Spinal cord (tissue), 10 donors: ENCODE data around the gene DDX4. TPM values are rescaled to one million over a fixed set of nuclear protein-coding genes. Genes with fewer than 3 reads are reported as not detected.

Experiments
- DNase-seq, 6 donors: peaks; one replicate each; pipeline versions ENCODE4 v3.0.0 to v3.0.0-alpha.2; 2013 to 2015; ENCODE audit warnings: low spot score in 6 of 6, low read depth in 4 of 6
- H3K27ac ChIP-seq: one replicate; pipeline ENCODE4 v1.5.1; 2013; ENCODE audit warnings: low read depth, low read length, control low read depth
- H3K27me3 ChIP-seq: one replicate; pipeline ENCODE4 v1.6.1; 2013; ENCODE audit warnings: low read length; ENCODE audit not compliant: control insufficient read depth, insufficient read depth
- H3K36me3 ChIP-seq: one replicate; pipeline ENCODE4 v1.6.1; 2013; ENCODE audit warnings: low read length; ENCODE audit not compliant: control insufficient read depth, insufficient read depth
- H3K4me1 ChIP-seq: one replicate; pipeline ENCODE4 v1.6.1; 2013; ENCODE audit warnings: low read length; ENCODE audit not compliant: control insufficient read depth, insufficient read depth
- H3K4me3 ChIP-seq: one replicate; pipeline ENCODE4 v1.5.1; 2013; ENCODE audit warnings: low read depth, low read length, control low read depth
- H3K9me3 ChIP-seq: one replicate; pipeline ENCODE4 v1.6.1; 2013; ENCODE audit warnings: low read length; ENCODE audit not compliant: control insufficient read depth, insufficient read depth
- WGBS: methylation state at CpG from one replicate; pipeline ENCODE4 v1.1.5; 2013; ENCODE audit warnings: missing lambda C conversion rate; ENCODE audit not compliant: insufficient coverage; 5-methylcytosine and 5-hydroxymethylcytosine counted together
- polyA plus RNA-seq, 2 donors: library from polyadenylated mRNA; unstranded; fragments of 120-200 nt; gene quantifications; one replicate each; pipeline ENCODE4 v1.2.1, GENCODE V29; 2013; ENCODE audit not compliant: insufficient read length in 2 of 2
- total RNA-seq, 2 donors: library from RNA; depleted of rRNA in 1 of 2; stranded (reverse); fragments of 120-200 nt in 1 of 2; fragments of >200 nt in 1 of 2; gene quantifications; one replicate each; pipeline versions ENCODE4 v1.2.3 to v1.2.4, GENCODE V29; 2013 to 2014
- donor health status: healthy.

Gene DDX4
- total and polyA plus RNA-seq, 4 donors: 0.10 to 0.30 (median 0.24) TPM; not detected in 1

- Histone ChIP-seq H3K4me3 (no peak overlapping the region), H3K36me3 (no peaks in the 10 kb centered on the region), H3K27ac (no peak overlapping the region), H3K27me3 (no peaks in the 10 kb centered on the region), H3K4me1 (no peaks in the 10 kb centered on the region), H3K9me3 (no peaks in the 10 kb centered on the region)
- no peak for DNase-seq
- 88% methylated on average over 1 of the region's 2 CpGs for WGBS
Measured at GRCh38 chr5:55841976-55842375, 104.1 kb downstream of the DDX4 start.

DNA sequence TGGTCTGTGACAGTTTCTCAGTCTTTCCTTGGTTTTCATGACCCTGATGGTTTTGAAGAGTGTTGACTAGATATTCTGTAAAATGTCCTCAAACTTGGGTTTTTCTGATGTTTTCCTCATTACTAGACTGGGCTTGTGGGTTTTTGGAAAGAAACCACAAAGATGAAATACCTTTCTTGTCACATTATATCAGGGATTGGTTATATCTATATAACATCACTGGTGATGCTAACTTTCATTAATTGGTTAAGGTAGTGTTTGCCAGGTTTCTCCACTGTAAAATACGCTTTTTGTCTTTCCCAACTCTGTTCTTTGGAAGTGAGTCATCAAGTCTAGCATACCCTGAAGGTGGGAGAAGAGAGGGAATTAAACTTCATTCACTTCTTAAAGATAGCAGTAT is 110.0 kb downstream of the DDX4 start:
- DNase-seq: no peak
- H3K9me3 ChIP-seq: no peaks in the 10 kb centered on the region
- WGBS: no CpG with 5 or more reads among the region's 1 CpG
- H3K4me3 ChIP-seq: no peak overlapping the region
- H3K36me3 ChIP-seq: no peaks in the 10 kb centered on the region
- H3K27ac ChIP-seq: no peak overlapping the region
- H3K27me3 ChIP-seq: no peaks in the 10 kb centered on the region
- H3K4me1 ChIP-seq: no peaks in the 10 kb centered on the region

DNA sequence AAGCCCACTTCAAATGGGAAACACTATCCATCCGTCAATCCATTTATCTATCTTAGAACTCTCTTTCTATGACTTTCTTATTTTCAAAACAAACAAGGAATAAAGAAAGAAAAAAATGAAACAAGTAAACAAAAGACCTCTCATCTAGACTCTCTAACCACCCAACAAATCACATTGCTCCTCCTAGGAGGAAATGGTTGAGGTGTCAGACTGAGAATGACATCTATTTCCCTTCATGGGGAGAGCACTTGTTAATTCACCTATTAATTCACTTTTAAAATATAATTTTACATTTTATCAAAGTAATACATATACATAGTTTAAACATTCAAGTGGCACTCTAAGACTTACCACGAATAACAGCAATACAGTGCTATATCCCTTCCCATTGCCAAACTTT is 110.9 kb downstream of the DDX4 start:
- no peaks in the 10 kb centered on the region for H3K36me3 ChIP-seq
- no peaks in the 10 kb centered on the region for H3K9me3 ChIP-seq
- H3K27me3 ChIP-seq: no peaks in the 10 kb centered on the region
- H3K4me3 ChIP-seq: no peak overlapping the region
- DNase-seq: no peak
- WGBS: no CpG with 5 or more reads among the region's 2 CpGs
- no peak overlapping the region for H3K27ac ChIP-seq
- H3K4me1 ChIP-seq: no peaks in the 10 kb centered on the region

- Histone ChIP-seq H3K4me1 (no peaks in the 10 kb centered on the region), H3K27me3 (no peaks in the 10 kb centered on the region), H3K36me3 (no peaks in the 10 kb centered on the region), H3K9me3 (no peaks in the 10 kb centered on the region), H3K27ac (no peak within 1 kb of the TSS), H3K4me3 (no peak within 1 kb of the TSS)
- 89% methylated on average over 5 of the region's 10 CpGs for WGBS
- DNase-seq: no peak
Measured at GRCh38 chr5:55850839-55851674, 113.2 kb downstream of the DDX4 start, which contains the start of gene IL31RA. Gene IL31RA, plus strand, starts transcription at chr5:55851357. Its CDS starts 214 bp downstream, at chr5:55851571.

DNA sequence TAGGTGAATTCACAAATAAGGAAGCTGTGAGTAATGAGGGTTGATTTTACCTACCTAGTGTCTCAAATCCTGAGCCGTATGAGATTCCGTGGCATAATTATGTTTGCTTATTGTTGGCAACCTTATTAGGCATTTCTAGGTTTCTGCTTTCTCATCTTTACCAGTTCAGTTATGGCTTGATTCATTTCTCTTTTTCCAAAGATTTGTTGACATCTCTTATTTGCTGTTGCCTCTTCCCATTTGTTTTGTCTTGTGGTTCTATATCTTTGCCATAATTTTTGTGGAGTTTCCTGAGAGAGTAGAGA is 113.8 kb downstream of the DDX4 start:
- DNase-seq: no peak
- Histone ChIP-seq H3K27me3 (no peaks in the 10 kb centered on the region), H3K9me3 (no peaks in the 10 kb centered on the region), H3K27ac (no peak overlapping the region), H3K4me1 (no peaks in the 10 kb centered on the region), H3K4me3 (no peak overlapping the region), H3K36me3 (no peaks in the 10 kb centered on the region)
- WGBS: 100% methylated on average over 1 of the region's 2 CpGs

DNA sequence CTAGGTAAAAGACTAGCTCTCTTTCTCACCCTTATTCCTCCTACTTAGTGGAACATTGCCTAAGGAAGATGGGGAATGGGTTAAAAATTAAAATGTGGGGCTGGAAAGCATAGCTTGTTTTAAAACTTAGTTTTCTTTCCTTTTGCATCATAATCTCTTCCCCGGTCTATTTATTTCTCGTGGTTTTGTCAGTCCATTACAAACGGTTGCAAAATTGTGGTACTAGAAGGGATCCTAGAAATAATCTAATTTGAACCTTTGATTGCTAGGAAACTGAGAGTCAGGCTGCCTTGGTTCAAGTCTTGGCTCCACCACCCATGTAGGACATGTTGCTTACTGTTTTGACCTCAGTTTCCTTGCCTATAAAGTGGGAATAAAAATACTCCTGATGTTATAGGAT is 114.6 kb downstream of the DDX4 start:
- DNase-seq: no peak
- WGBS: no CpG with 5 or more reads among the region's 3 CpGs
- no peaks in the 10 kb centered on the region for H3K36me3 ChIP-seq
- H3K9me3 ChIP-seq: no peaks in the 10 kb centered on the region
- no peak overlapping the region for H3K4me3 ChIP-seq
- no peaks in the 10 kb centered on the region for H3K27me3 ChIP-seq
- H3K27ac ChIP-seq: no peak overlapping the region
- H3K4me1 ChIP-seq: no peaks in the 10 kb centered on the region

GRCh38 chr5:55853041-55853670 is 115.3 kb downstream of the DDX4 start:
- no CpG with 5 or more reads among the region's 3 CpGs for WGBS
- Histone ChIP-seq H3K27ac (no peak overlapping the region), H3K4me3 (no peak overlapping the region), H3K36me3 (no peaks in the 10 kb centered on the region), H3K9me3 (no peaks in the 10 kb centered on the region), H3K4me1 (no peaks in the 10 kb centered on the region), H3K27me3 (no peaks in the 10 kb centered on the region)
- no peak for DNase-seq

GRCh38 chr5:55853818-55854217 is 116.0 kb downstream of the DDX4 start:
- DNase-seq: no peak
- H3K27ac ChIP-seq: no peak overlapping the region
- no peaks in the 10 kb centered on the region for H3K27me3 ChIP-seq
- no peaks in the 10 kb centered on the region for H3K9me3 ChIP-seq
- H3K36me3 ChIP-seq: no peaks in the 10 kb centered on the region
- WGBS: no CpG with 5 or more reads among the region's 3 CpGs
- H3K4me1 ChIP-seq: no peaks in the 10 kb centered on the region
- H3K4me3 ChIP-seq: no peak overlapping the region

DNA sequence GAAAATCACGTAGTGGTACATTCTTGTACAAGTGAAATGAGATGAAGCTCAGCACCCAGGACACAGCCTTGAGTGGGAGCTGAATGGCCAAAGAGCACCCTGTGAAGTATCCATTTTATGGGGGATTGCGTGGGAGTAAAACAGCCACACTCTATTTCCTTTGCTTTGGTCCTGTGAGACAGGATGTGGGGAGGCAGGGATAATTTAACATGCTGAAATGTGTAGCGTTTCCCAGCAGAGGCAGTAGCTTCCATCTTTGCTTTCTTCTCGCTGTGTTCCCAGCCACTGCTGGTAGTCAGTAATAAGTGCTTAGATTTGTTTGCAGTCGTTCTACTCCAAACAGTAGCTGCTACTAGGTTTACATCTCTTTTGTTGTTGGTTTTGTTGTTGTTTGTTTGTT is 117.6 kb downstream of the DDX4 start:
- H3K4me1 ChIP-seq: no peaks in the 10 kb centered on the region
- no peak overlapping the region for H3K27ac ChIP-seq
- 100% methylated on average over 1 of the region's 5 CpGs for WGBS
- no peak for DNase-seq
- no peaks in the 10 kb centered on the region for H3K27me3 ChIP-seq
- no peaks in the 10 kb centered on the region for H3K9me3 ChIP-seq
- no peak overlapping the region for H3K4me3 ChIP-seq
- H3K36me3 ChIP-seq: no peaks in the 10 kb centered on the region
